ENCODE measurements around the gene KCTD11. TPM values are rescaled to one million over a fixed set of nuclear protein-coding genes. Genes with fewer than 3 reads are reported as not detected.
A peak's percentile ranks its signal among the peaks of the same experiment; 100 is the strongest.

KCTD11 gene
- total RNA-seq, 2 experiments from 2014 or later = 6.0 to 8.6 TPM

DNA sequence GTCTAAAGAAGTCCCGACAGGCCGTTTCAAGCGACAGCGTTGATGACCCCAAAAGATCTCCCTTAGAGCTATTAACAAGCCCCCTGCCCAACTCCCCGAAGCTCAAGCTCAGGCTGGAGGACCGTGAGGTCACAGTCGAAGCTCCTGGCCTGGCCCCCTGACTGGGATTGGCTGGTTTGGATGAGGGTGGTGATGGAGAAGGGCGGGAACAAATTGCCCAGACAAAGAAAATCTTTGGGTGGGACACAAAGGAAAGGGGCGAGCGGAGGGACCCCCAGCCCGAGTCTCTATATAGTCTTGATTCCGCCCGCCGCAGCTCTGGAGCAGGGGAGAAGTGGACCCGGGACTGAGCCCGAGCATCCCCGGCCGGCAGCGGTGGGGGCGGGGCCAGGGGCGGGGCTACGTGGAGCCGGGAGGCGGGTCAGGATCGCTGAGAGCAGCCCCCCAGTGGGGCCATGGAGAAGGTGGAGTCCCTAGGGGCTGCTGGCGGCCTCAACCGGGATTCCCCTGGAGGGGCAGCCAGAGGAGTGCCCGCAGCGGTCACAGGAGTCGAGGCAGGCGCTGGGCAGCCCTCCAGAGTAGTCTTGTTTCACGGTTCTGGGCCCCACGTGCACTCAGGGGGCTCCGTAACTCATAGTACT is 21.8 kb upstream of the KCTD11 start:
- Histone ChIP-seq H3K27ac (ENCODE audit: low read depth, low read length, poor library complexity, severe bottlenecking) (peak overlapping the region; percentile 96), H2AFZ (ENCODE audit: low read length) (peak overlapping the region; percentile 38; the same call in 1 of the 2 replicates), H4K20me1 (ENCODE audit: insufficient read depth, low read length) (no peaks in the 10 kb centered on the region), H3K79me2 (ENCODE audit: insufficient read depth, low read depth, low read length) (peaks cover 19% of the 10 kb centered on the region; the same call in 1 of the 2 replicates), H3K36me3 (ENCODE audit: insufficient read depth, low read length) (peaks cover 19% of the 10 kb centered on the region), H3K9me3 (ENCODE audit: low read length) (no peaks in the 10 kb centered on the region), H3K9me2 (ENCODE audit: insufficient read depth, low read length) (no peaks in the 10 kb centered on the region), H3K4me1 (ENCODE audit: insufficient read depth, low read length, poor library complexity, severe bottlenecking) (peaks cover 47% of the 10 kb centered on the region), H3K4me3 (ENCODE audit: low read depth, low read length, poor library complexity, severe bottlenecking) (peak overlapping the region; percentile 82), H3K4me2 (ENCODE audit: low read length) (peak overlapping the region; percentile 98)
- no TSS peak for BruUV-seq (replicated peaks)
- POLR2A ChIA-PET = interaction anchor here (0.5 to 2.8 kb wide), 15 partner anchors 8 to 1755 kb away, joined by 3 to 12 read pairs (median 4); partner anchors contain the start of genes GPS2 and TMEM256
- intact Hi-C loops (cut with micrococcal nuclease; ENCODE audit: unreplicated experiment) = loop anchor here (1.0 to 5.0 kb wide), 4 partner anchors 21 to 357 kb away; partner anchors contain the start of genes CTDNEP1, EIF5A, TP53 and WRAP53
- TF ChIP-seq, protein P1, sequence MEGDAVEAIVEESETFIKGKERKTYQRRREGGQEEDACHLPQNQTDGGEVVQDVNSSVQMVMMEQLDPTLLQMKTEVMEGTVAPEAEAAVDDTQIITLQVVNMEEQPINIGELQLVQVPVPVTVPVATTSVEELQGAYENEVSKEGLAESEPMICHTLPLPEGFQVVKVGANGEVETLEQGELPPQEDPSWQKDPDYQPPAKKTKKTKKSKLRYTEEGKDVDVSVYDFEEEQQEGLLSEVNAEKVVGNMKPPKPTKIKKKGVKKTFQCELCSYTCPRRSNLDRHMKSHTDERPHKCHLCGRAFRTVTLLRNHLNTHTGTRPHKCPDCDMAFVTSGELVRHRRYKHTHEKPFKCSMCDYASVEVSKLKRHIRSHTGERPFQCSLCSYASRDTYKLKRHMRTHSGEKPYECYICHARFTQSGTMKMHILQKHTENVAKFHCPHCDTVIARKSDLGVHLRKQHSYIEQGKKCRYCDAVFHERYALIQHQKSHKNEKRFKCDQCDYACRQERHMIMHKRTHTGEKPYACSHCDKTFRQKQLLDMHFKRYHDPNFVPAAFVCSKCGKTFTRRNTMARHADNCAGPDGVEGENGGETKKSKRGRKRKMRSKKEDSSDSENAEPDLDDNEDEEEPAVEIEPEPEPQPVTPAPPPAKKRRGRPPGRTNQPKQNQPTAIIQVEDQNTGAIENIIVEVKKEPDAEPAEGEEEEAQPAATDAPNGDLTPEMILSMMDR (conservative IDR thresholded peaks at IDR 0.05; ENCODE audit: low read length) = no peak
- CTCF ChIA-PET (ENCODE audit: unreplicated experiment) = interaction anchor here (0.8 to 1.6 kb wide), 4 partner anchors 15 to 107 kb away, joined by 3 to 6 read pairs (median 4); partner anchors contain the start of gene TMEM102
- DNase-seq (ENCODE audit: low spot score) = peak; percentile 87

DNA sequence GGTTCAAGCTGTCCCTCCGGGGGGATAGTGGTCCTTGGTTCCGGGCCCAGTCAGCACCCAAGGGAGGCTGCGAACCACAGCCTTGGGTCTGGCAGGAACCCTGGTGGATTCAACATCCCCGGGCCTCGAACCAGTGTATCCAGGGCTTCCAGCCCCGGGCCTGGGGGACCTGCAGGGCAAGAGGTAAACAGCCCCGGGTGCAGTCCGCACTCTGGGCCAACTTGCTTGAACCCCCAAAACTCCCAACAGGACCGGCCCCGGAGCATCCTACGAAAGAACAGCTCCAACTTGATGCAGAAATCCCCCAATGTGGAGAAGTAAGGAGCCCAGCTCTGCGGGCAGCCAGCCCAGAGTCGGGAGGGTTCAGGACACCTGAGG is 21.3 kb upstream of the KCTD11 start:
- Histone ChIP-seq H3K4me2 (ENCODE audit: low read length) (peak overlapping the region; percentile 98), H4K20me1 (ENCODE audit: insufficient read depth, low read length) (no peaks in the 10 kb centered on the region), H3K79me2 (ENCODE audit: insufficient read depth, low read depth, low read length) (peaks cover 19% of the 10 kb centered on the region; the same call in 1 of the 2 replicates), H3K27ac (ENCODE audit: low read depth, low read length, poor library complexity, severe bottlenecking) (peak overlapping the region; percentile 96), H3K9me2 (ENCODE audit: insufficient read depth, low read length) (no peaks in the 10 kb centered on the region), H3K9me3 (ENCODE audit: low read length) (no peaks in the 10 kb centered on the region), H3K4me1 (ENCODE audit: insufficient read depth, low read length, poor library complexity, severe bottlenecking) (peaks cover 53% of the 10 kb centered on the region), H2AFZ (ENCODE audit: low read length) (peak overlapping the region; percentile 38; the same call in 1 of the 2 replicates), H3K36me3 (ENCODE audit: insufficient read depth, low read length) (peaks cover 14% of the 10 kb centered on the region), H3K4me3 (ENCODE audit: low read depth, low read length, poor library complexity, severe bottlenecking) (peak overlapping the region; percentile 82)
- BruUV-seq (replicated peaks) = no TSS peak
- CTCF ChIA-PET (ENCODE audit: unreplicated experiment) = interaction anchor here (1.6 kb wide), 1 partner anchor 106 kb away, joined by 6 read pairs; no protein-coding TSS in a partner anchor
- intact Hi-C loops (cut with micrococcal nuclease; ENCODE audit: unreplicated experiment) = loop anchor here (5.0 kb wide), 1 partner anchor 357 kb away; the partner anchor contains the start of genes TP53 and WRAP53
- POLR2A ChIA-PET = interaction anchor here (2.0 to 2.8 kb wide), 2 partner anchors 15 to 25 kb away, joined by 4 to 10 read pairs; partner anchors contain the start of gene GPS2
- no peak for TF ChIP-seq EZH2phosphoT487 (IDR thresholded peaks at IDR 0.05; ENCODE audit: borderline replicate concordance, low read depth, low read length)
- TF ChIP-seq, protein P1 (conservative IDR thresholded peaks at IDR 0.05; ENCODE audit: low read length) = no peak
- no peak for DNase-seq (ENCODE audit: low spot score)
